PC-3 (cell line): ENCODE data around the gene STARD5. TPM values are rescaled to one million over a fixed set of nuclear protein-coding genes. Genes with fewer than 3 reads are reported as not detected.

Experiments
- ATAC-seq: fragments of 200-7000 bp; cut with Tn5 transposase; 2 replicates; pipeline ENCODE4 v1.9.1; 2020; ENCODE audit warnings: mild to moderate bottlenecking, moderate library complexity
- BruUV-seq: library from RNA; stranded (reverse); fragments of 400-500 nt; replicated peaks from 2 replicates; lab custom pipeline; 2021; lab: Mats Ljungman, UMichigan
- CTCF ChIA-PET: fragments of 300-600 bp; sonication (Branson Sonifier 250); formaldehyde crosslinking; loops from one replicate; lab custom pipeline; 2022; ENCODE audit warnings: antibody characterized with exemption; lab: Charles Lee
- POLR2A ChIA-PET: fragments of 300-600 bp; sonication (Branson Sonifier 250); formaldehyde crosslinking; loops from one replicate; lab custom pipeline; 2022; ENCODE audit warnings: antibody characterized with exemption; ENCODE audit not compliant: unreplicated experiment; lab: Charles Lee
- DNase-seq: peaks from one replicate; pipeline ENCODE4 v3.0.0-alpha.2; 2015
- H2AFZ ChIP-seq: fragments of 300-600 bp; sonication (generic); 2 replicates; pipeline ENCODE4 v1.6.0; 2016; ENCODE audit warnings: antibody characterized with exemption, low read length
- H3F3A ChIP-seq: fragments of 300-600 bp; sonication (generic); one replicate; pipeline ENCODE4 v1.6.0; 2017; ENCODE audit warnings: antibody characterized with exemption, low read length, control low read depth, mild to moderate bottlenecking; ENCODE audit not compliant: unreplicated experiment
- H3K27ac ChIP-seq: fragments of 300-600 bp; sonication (generic); 2 replicates; pipeline ENCODE4 v1.5.1; 2016; ENCODE audit warnings: mild to moderate bottlenecking, low read length
- H3K27me3 ChIP-seq: fragments of 300-600 bp; sonication (generic); 2 replicates; pipeline ENCODE4 v1.6.1; 2016; ENCODE audit warnings: low read length, mixed read lengths
- H3K36me3 ChIP-seq: fragments of 300-600 bp; sonication (generic); 2 replicates; pipeline ENCODE4 v1.6.1; 2016; ENCODE audit warnings: low read depth, mixed run types, low read length, mixed read lengths
- H3K4me1 ChIP-seq: fragments of 300-600 bp; sonication (generic); 2 replicates; pipeline ENCODE4 v1.5.1; 2016; ENCODE audit warnings: low read length; ENCODE audit not compliant: insufficient read depth
- H3K4me2 ChIP-seq: fragments of 300-600 bp; sonication (generic); 2 replicates; pipeline ENCODE4 v1.6.0; 2016; ENCODE audit warnings: low read length
- H3K4me3 ChIP-seq: fragments of 300-600 bp; sonication (generic); 2 replicates; pipeline ENCODE4 v1.5.1; 2016; ENCODE audit warnings: mild to moderate bottlenecking, low read length, mixed read lengths
- H3K79me2 ChIP-seq: fragments of 300-600 bp; sonication (generic); 2 replicates; pipeline ENCODE4 v1.6.1; 2017; ENCODE audit warnings: low read length, mixed read lengths
- H3K9ac ChIP-seq: fragments of 300-600 bp; sonication (generic); 2 replicates; pipeline ENCODE4 v1.6.0; 2016; ENCODE audit warnings: mild to moderate bottlenecking, low read length
- H3K9me2 ChIP-seq: fragments of 300-600 bp; sonication (generic); replicated peaks from 2 replicates; pipeline ENCODE4 v1.6.1; 2016; ENCODE audit warnings: mixed run types, low read length, mixed read lengths
- H3K9me3 ChIP-seq: fragments of 300-600 bp; sonication (generic); 2 replicates; pipeline ENCODE4 v1.6.1; 2016; ENCODE audit warnings: low read length, mixed read lengths
- H4K20me1 ChIP-seq: fragments of 300-600 bp; sonication (generic); 2 replicates; pipeline ENCODE4 v1.6.1; 2016; ENCODE audit warnings: low read length, mixed read lengths
- CTCF ChIP-seq: fragments of 300-600 bp; sonication (generic); conservative IDR thresholded peaks from 2 replicates; pipeline ENCODE4 v1.5.1; 2017; ENCODE audit warnings: antibody characterized with exemption, low read depth, mild to moderate bottlenecking, low read length
- EZH2 ChIP-seq: fragments of 300-600 bp; sonication (generic); IDR thresholded peaks from one replicate; pipeline ENCODE4 v1.6.1; 2017; ENCODE audit warnings: antibody characterized with exemption, mild to moderate bottlenecking, low read length; ENCODE audit not compliant: unreplicated experiment
- EZH2phosphoT487 ChIP-seq: fragments of 300-600 bp; sonication (generic); IDR thresholded peaks from 2 replicates; pipeline ENCODE4 v1.6.1; 2018; ENCODE audit warnings: mild to moderate bottlenecking, antibody characterized with exemption, low read length, borderline replicate concordance
- intact Hi-C: fragments of 100-400 bp; cut with micrococcal nuclease; formaldehyde crosslinking; loops from 2 replicates; pipeline ENCODE4 v1.9.0; 2023
- total RNA-seq: library from RNA; depleted of rRNA; stranded (reverse); fragments of >200 nt; gene quantifications from 2 replicates; pipeline ENCODE4 v1.2.3, GENCODE V29; 2014

STARD5 gene
- total RNA-seq, 1 experiment from 2014 or later = 5.9 TPM

- Histone ChIP-seq H3K9me3 (no peaks in the 10 kb centered on the region), H3F3A (no peaks in the 10 kb centered on the region), H3K9ac (no peak overlapping the region), H4K20me1 (no peaks in the 10 kb centered on the region), H3K27me3 (no peaks in the 10 kb centered on the region), H3K79me2 (no peaks in the 10 kb centered on the region), H2AFZ (no peak overlapping the region), H3K4me3 (no peak overlapping the region), H3K9me2 (no peaks in the 10 kb centered on the region), H3K27ac (no peak overlapping the region), H3K4me2 (no peak overlapping the region), H3K4me1 (peaks cover 7% of the 10 kb centered on the region), H3K36me3 (no peaks in the 10 kb centered on the region)
- no peak for TF ChIP-seq CTCF
- no peak for TF ChIP-seq EZH2phosphoT487
- TF ChIP-seq EZH2 = no peak
- ChIA-PET CTCF (interaction anchor here (0.6 kb wide), 1 partner anchor 63 kb away, joined by 5 read pairs; no protein-coding TSS in a partner anchor), POLR2A (interaction anchor here (0.7 kb wide), 1 partner anchor 35 kb away, joined by 3 read pairs; no protein-coding TSS in a partner anchor)
- DNase-seq = no peak
- no peak for ATAC-seq
- no TSS peak for BruUV-seq
- intact Hi-C loops = no loop called here
These were observed 31.9 kb downstream of the STARD5 start for GRCh38 chr15:81291916-81292522.

- Histone ChIP-seq H3K9me2 (no peaks in the 10 kb centered on the region), H3K27me3 (0 out of 2 replicates have a peak, but pooled peaks cover 12% of the 10 kb centered on the region), H3K27ac (no peak overlapping the region), H3K4me3 (no peak overlapping the region), H4K20me1 (no peaks in the 10 kb centered on the region), H3K4me2 (no peak overlapping the region), H3K9me3 (no peaks in the 10 kb centered on the region), H2AFZ (no peak overlapping the region), H3F3A (no peaks in the 10 kb centered on the region), H3K79me2 (no peaks in the 10 kb centered on the region), H3K9ac (no peak overlapping the region), H3K4me1 (no peaks in the 10 kb centered on the region), H3K36me3 (no peaks in the 10 kb centered on the region)
- intact Hi-C loops = no loop called here
- TF ChIP-seq EZH2phosphoT487 (no peak), EZH2 (no peak), CTCF (no peak)
- DNase-seq = no peak
- ChIA-PET CTCF (no interaction called here), POLR2A (no interaction called here)
- BruUV-seq = no TSS peak
- no peak for ATAC-seq
These were observed 34.0 kb downstream of the STARD5 start for GRCh38 chr15:81289910-81290309.

GRCh38 chr15:81288616-81289015 is 35.3 kb downstream of the STARD5 start:
- Histone ChIP-seq H2AFZ (no peak overlapping the region), H3K9ac (no peak overlapping the region), H3K9me2 (no peaks in the 10 kb centered on the region), H3K27me3 (0 out of 2 replicates have a peak, but pooled peaks cover 20% of the 10 kb centered on the region), H3K79me2 (no peaks in the 10 kb centered on the region), H4K20me1 (no peaks in the 10 kb centered on the region), H3K27ac (no peak overlapping the region), H3K4me2 (no peak overlapping the region), H3F3A (no peaks in the 10 kb centered on the region), H3K4me3 (no peak overlapping the region), H3K36me3 (no peaks in the 10 kb centered on the region), H3K4me1 (no peaks in the 10 kb centered on the region), H3K9me3 (no peaks in the 10 kb centered on the region)
- DNase-seq (no peak), ATAC-seq (no peak)
- TF ChIP-seq EZH2phosphoT487 (no peak), CTCF (no peak), EZH2 (no peak)
- ChIA-PET POLR2A (no interaction called here), CTCF (no interaction called here)
- no TSS peak for BruUV-seq
- intact Hi-C loops = no loop called here
